Cardiac fibroblast (primary cell): Measurements from ENCODE around the gene OXNAD1.
A peak's percentile ranks its signal among the peaks of the same experiment; 100 is the strongest.

Experiments used
- DNase-seq, 2 donors: peaks; one replicate each; pipeline versions ENCODE4 v3.0.0 to v3.0.0-alpha.2; 2010; ENCODE audit warnings: low read depth in 2 of 2
- H3K4me3 ChIP-seq, 2 donors: replicated peaks in 1 of 2; 1 replicate in 1 of 2; 2 replicates in 1 of 2; pipeline ENCODE4 v1.5.1; 2011; ENCODE audit warnings: low read depth in 2 of 2, low read length in 2 of 2, mild to moderate bottlenecking in 2 of 2, moderate library complexity in 1 of 2
- CTCF ChIP-seq: IDR thresholded peaks from one replicate; pipeline ENCODE4 v1.5.1; 2011; ENCODE audit warnings: low read depth, mild to moderate bottlenecking, low read length, inconsistent platforms

OXNAD1 gene

GRCh38 chr3:16347548-16347947 lies 82.5 kb downstream of the OXNAD1 start:
- no peak for DNase-seq
- no peak for TF ChIP-seq CTCF
- no peak overlapping the region for H3K4me3 ChIP-seq

GRCh38 chr3:16349986-16350596 lies 85.1 kb downstream of the OXNAD1 start:
- no peak for TF ChIP-seq CTCF
- H3K4me3 ChIP-seq, result no peak overlapping the region
- DNase-seq, result peak; percentile 78 to 86

GRCh38 chr3:16350597-16351318 lies 85.7 kb downstream of the OXNAD1 start:
- peak in 1 of 2 donors; percentile 55 for DNase-seq
- TF ChIP-seq CTCF, result no peak
- no peak overlapping the region for H3K4me3 ChIP-seq

- no peak overlapping the region for H3K4me3 ChIP-seq
- TF ChIP-seq CTCF, result no peak
- no peak for DNase-seq
Observed at GRCh38 chr3:16352428-16352827, 87.4 kb downstream of the OXNAD1 start.

GRCh38 chr3:16354291-16354690 lies 89.3 kb downstream of the OXNAD1 start:
- TF ChIP-seq CTCF, result no peak
- H3K4me3 ChIP-seq, result no peak overlapping the region
- no peak for DNase-seq
